GM23338 (cell line): Measurements from ENCODE around the gene BEST1. TPM values are rescaled to one million over a fixed set of nuclear protein-coding genes. Genes with fewer than 3 reads are reported as not detected.
"Not testable (repeated sequence)": the region's sequence is repeated elsewhere in the genome, so short reads cannot be mapped to it uniquely, and the experiment has no call there.

Source experiments
- ATAC-seq: fragments of 200-7000 bp; cut with Tn5 transposase; 3 replicates; pipeline ENCODE4 v1.9.1; 2020
- DNase-seq: peaks from one replicate; pipeline ENCODE4 v3.0.0-alpha.2; 2015; ENCODE audit warnings: low spot score
- H2AFZ ChIP-seq: fragments of 200-600 bp; sonication (generic); 2 replicates; pipeline ENCODE4 v1.8.0; 2016; ENCODE audit warnings: antibody characterized with exemption, mild to moderate bottlenecking, moderate library complexity
- H3F3A ChIP-seq: fragments of 200-600 bp; sonication (generic); replicated peaks from 2 replicates; pipeline ENCODE4 v1.8.0; 2017; ENCODE audit warnings: antibody characterized with exemption, mixed run types, low read depth
- H3K27ac ChIP-seq: fragments of 200-600 bp; sonication (generic); 2 replicates; pipeline ENCODE4 v1.6.1; 2016; ENCODE audit warnings: low read depth
- H3K27me3 ChIP-seq: fragments of 200-600 bp; sonication (generic); 2 replicates; pipeline ENCODE4 v1.8.0; 2016; ENCODE audit warnings: mild to moderate bottlenecking, mixed run types, moderate library complexity; ENCODE audit not compliant: insufficient read depth
- H3K36me3 ChIP-seq: fragments of 200-600 bp; sonication (generic); 2 replicates; pipeline ENCODE4 v1.8.0; 2016; ENCODE audit warnings: mild to moderate bottlenecking; ENCODE audit not compliant: insufficient read depth
- H3K4me1 ChIP-seq: fragments of 200-600 bp; sonication (generic); 2 replicates; pipeline ENCODE4 v1.8.0; 2016; ENCODE audit warnings: mild to moderate bottlenecking, moderate library complexity; ENCODE audit not compliant: insufficient read depth
- H3K4me2 ChIP-seq: fragments of 200-600 bp; sonication (generic); 2 replicates; pipeline ENCODE4 v1.7.1; 2017; ENCODE audit warnings: mixed run types
- H3K4me3 ChIP-seq: fragments of 200-600 bp; sonication (generic); 2 replicates; pipeline ENCODE4 v1.6.1; 2016; ENCODE audit warnings: mixed run types
- H3K79me2 ChIP-seq: fragments of 200-600 bp; sonication (generic); replicated peaks from 2 replicates; pipeline ENCODE4 v1.8.0; 2017; ENCODE audit warnings: mild to moderate bottlenecking; ENCODE audit not compliant: insufficient read depth
- H3K9me2 ChIP-seq: fragments of 200-600 bp; sonication (generic); 2 replicates; pipeline ENCODE4 v1.8.0; 2017; ENCODE audit not compliant: insufficient read depth
- H4K20me1 ChIP-seq: fragments of 200-600 bp; sonication (generic); replicated peaks from 2 replicates; pipeline ENCODE4 v1.8.0; 2017; ENCODE audit warnings: mild to moderate bottlenecking; ENCODE audit not compliant: insufficient read depth
- H3K27ac Mint-ChIP-seq: 2 replicates; pipeline ENCODE4 v1.8.0; 2020; ENCODE audit warnings: inconsistent platforms, mild to moderate bottlenecking, moderate library complexity, mixed read lengths
- H3K27me3 Mint-ChIP-seq: 3 replicates; pipeline ENCODE4 v1.8.0; 2022; ENCODE audit warnings: low read depth, mild to moderate bottlenecking, moderate library complexity, mixed read lengths, inconsistent platforms; ENCODE audit not compliant: insufficient read depth, poor library complexity
- H3K36me3 Mint-ChIP-seq: 3 replicates; pipeline ENCODE4 v1.8.0; 2021; ENCODE audit warnings: low read depth, mild to moderate bottlenecking, inconsistent platforms, moderate library complexity, mixed read lengths
- H3K4me1 Mint-ChIP-seq: 3 replicates; pipeline ENCODE4 v1.8.0; 2020; ENCODE audit warnings: mild to moderate bottlenecking, inconsistent platforms, mixed read lengths
- H3K4me3 Mint-ChIP-seq: 3 replicates; pipeline ENCODE4 v1.8.0; 2021; ENCODE audit warnings: moderate library complexity, mild to moderate bottlenecking, inconsistent platforms, mixed read lengths
- H3K9me3 Mint-ChIP-seq: 3 replicates; pipeline ENCODE4 v1.8.0; 2020; ENCODE audit warnings: moderate library complexity, mild to moderate bottlenecking, inconsistent platforms, mixed read lengths
- EZH2 ChIP-seq: fragments of 200-600 bp; sonication (generic); IDR thresholded peaks from one replicate; pipeline ENCODE4 v1.8.0; 2017; ENCODE audit warnings: antibody characterized with exemption, mild to moderate bottlenecking, low read depth; ENCODE audit not compliant: unreplicated experiment
- polyA plus RNA-seq: library from polyadenylated mRNA; unstranded; fragments of >200 nt; fragmentation: Nextera tagmentation; extraction: Ambion mirVana; gene quantifications from 2 replicates; pipeline ENCODE4 v1.2.1, GENCODE V29; 2016
- total RNA-seq: library from RNA; depleted of rRNA; stranded (reverse); fragments of >200 nt; shearing (Covaris generic); gene quantifications from 2 replicates; pipeline ENCODE4 v1.2.3, GENCODE V29; 2014
- TF ChIP-seq, protein P1 (sequence below): fragments of 250-450 bp; sonication (Bioruptor Pico); IDR thresholded peaks from 2 replicates; pipeline ENCODE4 v1.5.0; 2020; ENCODE audit warnings: mild to moderate bottlenecking, moderate library complexity
- TF ChIP-seq, protein P2 (sequence below): IDR thresholded peaks from one replicate; pipeline ENCODE4 v1.6.1; 2018; ENCODE audit warnings: antibody characterized with exemption; ENCODE audit not compliant: unreplicated experiment
- TF ChIP-seq, protein P3 (sequence below): IDR thresholded peaks from 2 replicates; pipeline ENCODE4 v1.6.1; 2016; ENCODE audit warnings: antibody characterized with exemption

The BEST1 gene
- total and polyA plus RNA-seq, 2 experiments from 2014 or later = 0.35 to 0.44 TPM

DNA sequence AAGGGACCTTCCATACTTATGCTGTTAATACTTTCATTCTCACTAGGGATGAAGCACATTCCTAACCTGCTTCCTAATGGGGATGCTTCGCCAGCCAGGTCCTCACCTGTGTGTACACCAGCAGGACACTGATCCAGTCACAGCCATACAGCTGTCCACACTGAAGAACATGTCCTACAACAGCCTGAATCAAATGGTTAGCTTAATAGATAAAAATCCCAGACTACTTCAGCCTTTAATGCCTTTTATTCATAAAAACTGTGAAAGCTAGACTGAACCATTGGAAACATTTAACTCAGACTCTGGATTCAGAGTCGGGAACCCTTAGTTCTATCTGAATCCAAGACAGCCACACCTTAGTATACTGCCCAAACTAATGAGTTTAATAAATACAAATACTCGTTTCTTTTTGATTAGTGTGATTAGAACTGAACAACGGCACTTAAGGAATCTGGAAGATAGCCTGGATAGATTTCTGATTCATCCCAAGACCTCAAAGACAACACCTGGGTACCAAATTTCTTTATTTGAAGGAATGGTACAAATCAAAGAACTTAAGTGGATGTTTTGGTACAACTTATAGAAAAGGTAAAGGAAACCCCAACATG is 14.0 kb downstream of the BEST1 start (continued):
- TF ChIP-seq, protein P1, sequence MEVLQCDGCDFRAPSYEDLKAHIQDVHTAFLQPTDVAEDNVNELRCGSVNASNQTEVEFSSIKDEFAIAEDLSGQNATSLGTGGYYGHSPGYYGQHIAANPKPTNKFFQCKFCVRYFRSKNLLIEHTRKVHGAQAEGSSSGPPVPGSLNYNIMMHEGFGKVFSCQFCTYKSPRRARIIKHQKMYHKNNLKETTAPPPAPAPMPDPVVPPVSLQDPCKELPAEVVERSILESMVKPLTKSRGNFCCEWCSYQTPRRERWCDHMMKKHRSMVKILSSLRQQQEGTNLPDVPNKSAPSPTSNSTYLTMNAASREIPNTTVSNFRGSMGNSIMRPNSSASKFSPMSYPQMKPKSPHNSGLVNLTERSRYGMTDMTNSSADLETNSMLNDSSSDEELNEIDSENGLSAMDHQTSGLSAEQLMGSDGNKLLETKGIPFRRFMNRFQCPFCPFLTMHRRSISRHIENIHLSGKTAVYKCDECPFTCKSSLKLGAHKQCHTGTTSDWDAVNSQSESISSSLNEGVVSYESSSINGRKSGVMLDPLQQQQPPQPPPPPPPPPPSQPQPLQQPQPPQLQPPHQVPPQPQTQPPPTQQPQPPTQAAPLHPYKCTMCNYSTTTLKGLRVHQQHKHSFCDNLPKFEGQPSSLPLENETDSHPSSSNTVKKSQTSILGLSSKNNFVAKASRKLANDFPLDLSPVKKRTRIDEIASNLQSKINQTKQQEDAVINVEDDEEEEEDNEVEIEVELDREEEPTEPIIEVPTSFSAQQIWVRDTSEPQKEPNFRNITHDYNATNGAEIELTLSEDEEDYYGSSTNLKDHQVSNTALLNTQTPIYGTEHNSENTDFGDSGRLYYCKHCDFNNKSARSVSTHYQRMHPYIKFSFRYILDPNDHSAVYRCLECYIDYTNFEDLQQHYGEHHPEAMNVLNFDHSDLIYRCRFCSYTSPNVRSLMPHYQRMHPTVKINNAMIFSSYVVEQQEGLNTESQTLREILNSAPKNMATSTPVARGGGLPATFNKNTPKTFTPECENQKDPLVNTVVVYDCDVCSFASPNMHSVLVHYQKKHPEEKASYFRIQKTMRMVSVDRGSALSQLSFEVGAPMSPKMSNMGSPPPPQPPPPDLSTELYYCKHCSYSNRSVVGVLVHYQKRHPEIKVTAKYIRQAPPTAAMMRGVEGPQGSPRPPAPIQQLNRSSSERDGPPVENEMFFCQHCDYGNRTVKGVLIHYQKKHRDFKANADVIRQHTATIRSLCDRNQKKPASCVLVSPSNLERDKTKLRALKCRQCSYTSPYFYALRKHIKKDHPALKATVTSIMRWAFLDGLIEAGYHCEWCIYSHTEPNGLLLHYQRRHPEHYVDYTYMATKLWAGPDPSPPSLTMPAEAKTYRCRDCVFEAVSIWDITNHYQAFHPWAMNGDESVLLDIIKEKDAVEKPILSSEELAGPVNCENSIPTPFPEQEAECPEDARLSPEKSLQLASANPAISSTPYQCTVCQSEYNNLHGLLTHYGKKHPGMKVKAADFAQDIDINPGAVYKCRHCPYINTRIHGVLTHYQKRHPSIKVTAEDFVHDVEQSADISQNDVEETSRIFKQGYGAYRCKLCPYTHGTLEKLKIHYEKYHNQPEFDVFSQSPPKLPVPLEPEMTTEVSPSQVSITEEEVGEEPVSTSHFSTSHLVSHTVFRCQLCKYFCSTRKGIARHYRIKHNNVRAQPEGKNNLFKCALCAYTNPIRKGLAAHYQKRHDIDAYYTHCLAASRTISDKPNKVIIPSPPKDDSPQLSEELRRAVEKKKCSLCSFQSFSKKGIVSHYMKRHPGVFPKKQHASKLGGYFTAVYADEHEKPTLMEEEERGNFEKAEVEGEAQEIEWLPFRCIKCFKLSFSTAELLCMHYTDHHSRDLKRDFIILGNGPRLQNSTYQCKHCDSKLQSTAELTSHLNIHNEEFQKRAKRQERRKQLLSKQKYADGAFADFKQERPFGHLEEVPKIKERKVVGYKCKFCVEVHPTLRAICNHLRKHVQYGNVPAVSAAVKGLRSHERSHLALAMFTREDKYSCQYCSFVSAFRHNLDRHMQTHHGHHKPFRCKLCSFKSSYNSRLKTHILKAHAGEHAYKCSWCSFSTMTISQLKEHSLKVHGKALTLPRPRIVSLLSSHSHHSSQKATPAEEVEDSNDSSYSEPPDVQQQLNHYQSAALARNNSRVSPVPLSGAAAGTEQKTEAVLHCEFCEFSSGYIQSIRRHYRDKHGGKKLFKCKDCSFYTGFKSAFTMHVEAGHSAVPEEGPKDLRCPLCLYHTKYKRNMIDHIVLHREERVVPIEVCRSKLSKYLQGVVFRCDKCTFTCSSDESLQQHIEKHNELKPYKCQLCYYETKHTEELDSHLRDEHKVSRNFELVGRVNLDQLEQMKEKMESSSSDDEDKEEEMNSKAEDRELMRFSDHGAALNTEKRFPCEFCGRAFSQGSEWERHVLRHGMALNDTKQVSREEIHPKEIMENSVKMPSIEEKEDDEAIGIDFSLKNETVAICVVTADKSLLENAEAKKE (CRISPR knock-in tag) = no peak
- TF ChIP-seq, protein P2, sequence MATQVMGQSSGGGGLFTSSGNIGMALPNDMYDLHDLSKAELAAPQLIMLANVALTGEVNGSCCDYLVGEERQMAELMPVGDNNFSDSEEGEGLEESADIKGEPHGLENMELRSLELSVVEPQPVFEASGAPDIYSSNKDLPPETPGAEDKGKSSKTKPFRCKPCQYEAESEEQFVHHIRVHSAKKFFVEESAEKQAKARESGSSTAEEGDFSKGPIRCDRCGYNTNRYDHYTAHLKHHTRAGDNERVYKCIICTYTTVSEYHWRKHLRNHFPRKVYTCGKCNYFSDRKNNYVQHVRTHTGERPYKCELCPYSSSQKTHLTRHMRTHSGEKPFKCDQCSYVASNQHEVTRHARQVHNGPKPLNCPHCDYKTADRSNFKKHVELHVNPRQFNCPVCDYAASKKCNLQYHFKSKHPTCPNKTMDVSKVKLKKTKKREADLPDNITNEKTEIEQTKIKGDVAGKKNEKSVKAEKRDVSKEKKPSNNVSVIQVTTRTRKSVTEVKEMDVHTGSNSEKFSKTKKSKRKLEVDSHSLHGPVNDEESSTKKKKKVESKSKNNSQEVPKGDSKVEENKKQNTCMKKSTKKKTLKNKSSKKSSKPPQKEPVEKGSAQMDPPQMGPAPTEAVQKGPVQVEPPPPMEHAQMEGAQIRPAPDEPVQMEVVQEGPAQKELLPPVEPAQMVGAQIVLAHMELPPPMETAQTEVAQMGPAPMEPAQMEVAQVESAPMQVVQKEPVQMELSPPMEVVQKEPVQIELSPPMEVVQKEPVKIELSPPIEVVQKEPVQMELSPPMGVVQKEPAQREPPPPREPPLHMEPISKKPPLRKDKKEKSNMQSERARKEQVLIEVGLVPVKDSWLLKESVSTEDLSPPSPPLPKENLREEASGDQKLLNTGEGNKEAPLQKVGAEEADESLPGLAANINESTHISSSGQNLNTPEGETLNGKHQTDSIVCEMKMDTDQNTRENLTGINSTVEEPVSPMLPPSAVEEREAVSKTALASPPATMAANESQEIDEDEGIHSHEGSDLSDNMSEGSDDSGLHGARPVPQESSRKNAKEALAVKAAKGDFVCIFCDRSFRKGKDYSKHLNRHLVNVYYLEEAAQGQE = no peak
- TF ChIP-seq, protein P3, sequence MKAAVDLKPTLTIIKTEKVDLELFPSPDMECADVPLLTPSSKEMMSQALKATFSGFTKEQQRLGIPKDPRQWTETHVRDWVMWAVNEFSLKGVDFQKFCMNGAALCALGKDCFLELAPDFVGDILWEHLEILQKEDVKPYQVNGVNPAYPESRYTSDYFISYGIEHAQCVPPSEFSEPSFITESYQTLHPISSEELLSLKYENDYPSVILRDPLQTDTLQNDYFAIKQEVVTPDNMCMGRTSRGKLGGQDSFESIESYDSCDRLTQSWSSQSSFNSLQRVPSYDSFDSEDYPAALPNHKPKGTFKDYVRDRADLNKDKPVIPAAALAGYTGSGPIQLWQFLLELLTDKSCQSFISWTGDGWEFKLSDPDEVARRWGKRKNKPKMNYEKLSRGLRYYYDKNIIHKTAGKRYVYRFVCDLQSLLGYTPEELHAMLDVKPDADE = no peak
- no peak for TF ChIP-seq EZH2

DNA sequence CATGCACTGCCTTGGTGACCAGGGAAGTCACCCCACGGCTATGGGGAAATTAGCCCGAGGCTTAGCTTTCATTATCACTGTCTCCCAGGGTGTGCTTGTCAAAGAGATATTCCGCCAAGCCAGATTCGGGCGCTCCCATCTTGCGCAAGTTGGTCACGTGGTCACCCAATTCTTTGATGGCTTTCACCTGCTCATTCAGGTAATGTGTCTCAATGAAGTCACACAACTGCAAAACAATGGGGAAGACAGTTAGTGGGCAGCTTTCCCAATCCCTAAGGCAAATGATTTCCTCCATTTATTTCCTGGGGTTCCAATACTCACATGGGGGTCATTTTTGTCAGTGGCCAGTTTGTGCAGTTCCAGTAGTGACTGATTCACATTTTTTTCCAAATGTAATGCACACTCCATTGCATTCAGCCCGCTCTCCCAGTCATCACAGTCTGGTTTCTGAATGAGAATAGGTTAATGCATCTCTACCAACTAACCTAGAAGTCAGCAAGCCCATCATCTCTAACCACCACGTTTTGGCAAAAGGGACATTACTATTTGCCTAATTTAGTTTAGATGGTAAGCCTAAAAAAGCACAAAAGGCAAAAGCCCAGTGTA is 14.6 kb downstream of the BEST1 start:
- Histone ChIP-seq H3K4me3 (peak overlapping the region; percentile 100), H3K36me3 (peaks cover 27% of the 10 kb centered on the region), H3K4me2 (peak overlapping the region; percentile 100; the same call in 1 of the 2 replicates), H3K4me1 (peaks cover 29% of the 10 kb centered on the region), H3K27ac (peak overlapping the region; percentile 50; the same call in 1 of the 2 replicates), H4K20me1 (peaks cover 32% of the 10 kb centered on the region), H3K79me2 (peaks cover 43% of the 10 kb centered on the region), H3F3A (peaks cover 27% of the 10 kb centered on the region)
- peak overlapping the region; percentile 95 for H3K4me3 Mint-ChIP-seq
- DNase-seq, ATAC-seq, H2AFZ ChIP-seq, H3K27me3 ChIP-seq, H3K9me2 ChIP-seq, H3K9me3 Mint-ChIP-seq, H3K27ac Mint-ChIP-seq: not testable (repeated sequence)
- H3K27me3 Mint-ChIP-seq = peaks cover 22% of the 10 kb centered on the region
- peaks cover 24% of the 10 kb centered on the region for H3K4me1 Mint-ChIP-seq
- peaks cover 49% of the 10 kb centered on the region for H3K36me3 Mint-ChIP-seq
